Measurements from ENCODE around the gene PIK3CB. TPM values are rescaled to one million over a fixed set of nuclear protein-coding genes. Genes with fewer than 3 reads are reported as not detected.
"Not testable (repeated sequence)": the region's sequence is repeated elsewhere in the genome, so short reads cannot be mapped to it uniquely, and the experiment has no call there.

PIK3CB gene
- total and polyA plus RNA-seq, 8 donors = 12.1 to 39.6 (median 15.0) TPM

- no peak overlapping the region for H3K27ac ChIP-seq
- no peak for TF ChIP-seq CTCF (IDR thresholded peaks at IDR 0.05)
- ATAC-seq = no peak
Measured at GRCh38 chr3:138848696-138849095, 14.0 kb upstream of the PIK3CB start.

GRCh38 chr3:138846824-138847223, 12.1 kb upstream of the PIK3CB start:
- intact Hi-C loops (cut with DNase I); H3K9me3 ChIP-seq; H3K4me3 ChIP-seq; H3K36me3 ChIP-seq; H3K27ac ChIP-seq; DNase-seq; ATAC-seq; H3K27me3 ChIP-seq: not testable (repeated sequence)
- peaks cover 0 to 29% of the 10 kb centered on the region in 2 donors for H3K4me1 ChIP-seq

More at GRCh38 chr3:138848696-138849095, 14.0 kb upstream of the PIK3CB start:
- no peak for DNase-seq
- no peaks in the 10 kb centered on the region for H3K9me3 ChIP-seq
- intact Hi-C loops (cut with DNase I) = no loop called here
- no peak overlapping the region for H3K4me3 ChIP-seq
- no peaks in the 10 kb centered on the region for H3K36me3 ChIP-seq
- H3K4me1 ChIP-seq = peaks cover 0 to 22% of the 10 kb centered on the region in 2 donors
- no peaks in the 10 kb centered on the region for H3K27me3 ChIP-seq

GRCh38 chr3:138846262-138846791, 11.6 kb upstream of the PIK3CB start:
- H3K4me3 ChIP-seq = no peak overlapping the region
- no peaks in the 10 kb centered on the region for H3K36me3 ChIP-seq
- no peak for TF ChIP-seq CTCF (IDR thresholded peaks at IDR 0.05)
- no peak overlapping the region for H3K27ac ChIP-seq
- intact Hi-C loops (cut with DNase I) = no loop called here
- H3K4me1 ChIP-seq = peaks cover 0 to 29% of the 10 kb centered on the region in 2 donors
- H3K27me3 ChIP-seq = no peaks in the 10 kb centered on the region
- H3K9me3 ChIP-seq = no peaks in the 10 kb centered on the region
- peak; percentile 15 for ATAC-seq
- no peak for DNase-seq

GRCh38 chr3:138845771-138846173, 11.0 kb upstream of the PIK3CB start:
- Histone ChIP-seq H3K27me3 (no peaks in the 10 kb centered on the region), H3K9me3 (no peaks in the 10 kb centered on the region), H3K4me1 (peaks cover 0 to 29% of the 10 kb centered on the region in 2 donors), H3K4me3 (no peak overlapping the region), H3K27ac (no peak overlapping the region), H3K36me3 (no peaks in the 10 kb centered on the region)
- intact Hi-C loops (cut with DNase I) = no loop called here
- no peak for DNase-seq
- TF ChIP-seq CTCF (IDR thresholded peaks at IDR 0.05) = no peak
- no peak for ATAC-seq

GRCh38 chr3:138845181-138845601, 10.5 kb upstream of the PIK3CB start:
- intact Hi-C loops (cut with DNase I) = no loop called here
- Histone ChIP-seq H3K9me3 (no peaks in the 10 kb centered on the region), H3K4me1 (peaks cover 0 to 29% of the 10 kb centered on the region in 2 donors), H3K27ac (no peak overlapping the region), H3K27me3 (no peaks in the 10 kb centered on the region), H3K4me3 (no peak overlapping the region), H3K36me3 (no peaks in the 10 kb centered on the region)
- ATAC-seq = peak; percentile 52
- no peak for DNase-seq
- TF ChIP-seq CTCF (IDR thresholded peaks at IDR 0.05) = no peak
